ENCODE results near the gene KANSL1. TPM values are rescaled to one million over a fixed set of nuclear protein-coding genes. Genes with fewer than 3 reads are reported as not detected.

The KANSL1 gene
- total and polyA plus RNA-seq, 10 of the 15 experiments (the other 5 are each of a cell fraction or from before 2014, with no cell fraction given): 4.7 to 60.6 (median 28.0) TPM

DNA sequence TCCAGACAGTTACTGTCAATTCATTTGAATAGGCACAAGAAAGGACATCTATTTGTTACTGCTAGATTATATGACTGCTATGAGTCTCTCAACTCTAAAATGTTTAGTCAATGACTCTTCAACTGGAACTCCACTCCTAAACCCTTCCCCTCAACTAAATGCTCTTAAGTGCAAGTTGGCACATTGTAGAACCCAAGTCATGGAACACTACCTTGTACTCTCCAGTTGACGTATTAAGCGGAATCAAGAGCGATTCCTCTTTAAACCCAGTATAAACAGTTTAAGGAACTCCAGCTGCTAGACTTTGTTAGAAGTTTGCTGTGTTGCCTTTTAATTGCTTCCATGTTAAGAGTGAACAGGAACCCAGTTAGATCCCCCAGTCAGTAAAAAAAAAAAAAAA lies 149.6 kb downstream of the KANSL1 start:
- no peak overlapping the region for H2AFZ ChIP-seq (ENCODE audit: control insufficient read depth, low read depth, low read length)
- H3K79me2 ChIP-seq (ENCODE audit: control insufficient read depth, insufficient read depth, low read length): no peaks in the 10 kb centered on the region
- 100% methylated on average over 3 of the region's 3 CpGs for WGBS (ENCODE audit: insufficient coverage, insufficient replicate concordance, low lambda C conversion rate, missing lambda C conversion rate)
- no peak overlapping the region for H3K9ac ChIP-seq (ENCODE audit: control insufficient read depth, insufficient read depth, low read length)
- ATAC-seq: no peak
- H3K9me3 ChIP-seq (replicated peaks; ENCODE audit: control insufficient read depth, insufficient read depth, low read length): no peaks in the 10 kb centered on the region
- H3K4me3 ChIP-seq: no peak overlapping the region
- TF ChIP-seq EED (IDR thresholded peaks at IDR 0.05; ENCODE audit: low read depth) (no peak), MXI1 (IDR thresholded peaks at IDR 0.05; ENCODE audit: low read depth, low read length) (no peak), RB1 (IDR thresholded peaks at IDR 0.05; ENCODE audit: borderline replicate concordance) (no peak), RUNX3 (IDR thresholded peaks at IDR 0.05; ENCODE audit: low read length) (no peak), ZNF622 (IDR thresholded peaks at IDR 0.05) (no peak), SUZ12 (IDR thresholded peaks at IDR 0.05; ENCODE audit: unreplicated experiment) (no peak), CREM (IDR thresholded peaks at IDR 0.05; ENCODE audit: low read depth) (no peak), HSF1 (IDR thresholded peaks at IDR 0.05; ENCODE audit: low read depth, low read length) (no peak)
- no peaks in the 10 kb centered on the region for H3K27me3 ChIP-seq (replicated peaks in 1 of 2; ENCODE audit: control insufficient read depth in 2 of 2, insufficient read depth in 2 of 2, low read length in 1 of 2)
- CTCF ChIA-PET: interaction anchor here (0.6 to 5.8 kb wide), 38 partner anchors 9 to 244 kb away, joined by 3 to 120 read pairs (median 6); partner anchors contain the start of gene KANSL1
- in situ Hi-C loops (cut with MboI): loop anchor here (5.0 kb wide), 1 partner anchor 144 kb away; no protein-coding TSS in a partner anchor
- intact Hi-C loops (cut with micrococcal nuclease; ENCODE audit: unreplicated experiment): loop anchor here (1.0 to 5.0 kb wide), 3 partner anchors 36 to 170 kb away; no protein-coding TSS in a partner anchor
- H4K20me1 ChIP-seq (ENCODE audit: control insufficient read depth, insufficient read depth): no peaks in the 10 kb centered on the region
- no peaks in the 10 kb centered on the region for H3K4me1 ChIP-seq (ENCODE audit: control insufficient read depth, insufficient read depth, low read length)
- DNase-seq (ENCODE audit: low read depth, low spot score): no peak
- POLR2A ChIA-PET: interaction anchor here (0.7 to 1.1 kb wide), 2 partner anchors 15 to 167 kb away, joined by 6 read pairs; no protein-coding TSS in a partner anchor
- H3K27ac ChIP-seq (ENCODE audit: control insufficient read depth, insufficient read depth): no peak overlapping the region
- no peak overlapping the region for H3K4me2 ChIP-seq (ENCODE audit: control insufficient read depth, insufficient read depth)
- SMC1A ChIA-PET (ENCODE audit: uncharacterized antibody, unreplicated experiment): interaction anchor here (0.6 to 4.5 kb wide), 15 partner anchors 8 to 243 kb away, joined by 3 to 88 read pairs (median 7); no protein-coding TSS in a partner anchor
- no TSS peak for BruUV-seq (replicated peaks)
- FAIRE-seq: no peak
- H3K36me3 ChIP-seq (ENCODE audit: control insufficient read depth in 2 of 2, insufficient read depth in 2 of 2, low read length in 1 of 2): peaks cover 14 to 40% of the 10 kb centered on the region in 2 experiments
- RAD21 ChIA-PET (ENCODE audit: unreplicated experiment): interaction anchor here (1.1 to 2.3 kb wide), 10 partner anchors 88 to 172 kb away, joined by 3 to 61 read pairs (median 4); partner anchors contain the start of gene KANSL1
